Gastroesophageal sphincter (tissue), 4 donors: Measurements from ENCODE around the gene RDH12. TPM values are rescaled to one million over a fixed set of nuclear protein-coding genes. Genes with fewer than 3 reads are reported as not detected.

ENCODE experiments used
- ATAC-seq: fragments of 150-250 bp; one replicate; pipeline ENCODE4 v1.9.1; 2016; ENCODE audit warnings: mild to moderate bottlenecking, moderate library complexity
- H3K27ac ChIP-seq, 4 donors: fragments of 200-600 bp; sonication (generic) in 3 of 4; 1 replicate in 3 of 4; 2 replicates in 1 of 4; pipeline ENCODE4 v1.5.1; 2016 to 2019
- H3K27me3 ChIP-seq: fragments of 200-600 bp; sonication (generic); one replicate; pipeline ENCODE4 v1.5.1; 2019
- H3K36me3 ChIP-seq, 2 donors: fragments of 200-600 bp; sonication (generic); one replicate each; pipeline ENCODE4 v1.5.1; 2019; ENCODE audit warnings: control low read depth in 1 of 2
- H3K4me1 ChIP-seq, 3 donors: fragments of 200-600 bp; sonication (generic); 1 replicate in 2 of 3; 2 replicates in 1 of 3; pipeline ENCODE4 v1.5.1; 2016 to 2019; ENCODE audit warnings: control low read depth in 2 of 3
- H3K4me3 ChIP-seq, 2 donors: fragments of 200-600 bp; sonication (generic); one replicate each; pipeline ENCODE4 v1.5.1; 2019; ENCODE audit warnings: mild to moderate bottlenecking in 1 of 2, moderate library complexity in 1 of 2
- H3K9me3 ChIP-seq, 3 donors: fragments of 200-600 bp; sonication (generic); one replicate each; pipeline ENCODE4 v1.5.1; 2017 to 2019; ENCODE audit warnings: control low read depth in 2 of 3
- CTCF ChIP-seq, 4 experiments: fragments of 200-600 bp in 2 of 4; fragments of 450-650 bp in 2 of 4; sonication (generic) in 1 of 4; IDR thresholded peaks; one replicate each; pipeline ENCODE4 v1.5.1; 2017 to 2019; ENCODE audit warnings: antibody characterized with exemption in 4 of 4, mild to moderate bottlenecking in 2 of 4, moderate library complexity in 2 of 4
- EP300 ChIP-seq: sonication (generic); formaldehyde crosslinking; IDR thresholded peaks from one replicate; pipeline ENCODE4 v1.6.1; 2017; ENCODE audit warnings: antibody characterized with exemption, mild to moderate bottlenecking
- POLR2A ChIP-seq, 2 donors: fragments of 450-650 bp; IDR thresholded peaks; one replicate each; pipeline ENCODE4 v1.6.1; 2017; ENCODE audit warnings: antibody characterized with exemption in 2 of 2, mild to moderate bottlenecking in 2 of 2, moderate library complexity in 1 of 2
- POLR2AphosphoS5 ChIP-seq: sonication (generic); formaldehyde crosslinking; IDR thresholded peaks from one replicate; pipeline ENCODE4 v1.6.1; 2017; ENCODE audit warnings: antibody characterized with exemption
- WGBS, 2 donors: methylation state at CpG; one replicate each; pipeline ENCODE4 v1.1.5; 2018; ENCODE audit warnings: low coverage in 1 of 2; 5-methylcytosine and 5-hydroxymethylcytosine counted together
- total RNA-seq, 4 donors: library from RNA; depleted of rRNA; stranded (reverse); fragments of >200 nt; gene quantifications; one replicate each; pipeline ENCODE4 v1.1.0, GENCODE V29; 2016

RDH12 gene
- total RNA-seq, 4 donors from 2014 or later: 0.20 TPM; not detected in 3

- H3K4me1 ChIP-seq: no peaks in the 10 kb centered on the region
- no peak for TF ChIP-seq CTCF (IDR thresholded peaks at IDR 0.05)
- no peak for TF ChIP-seq EP300
- TF ChIP-seq POLR2AphosphoS5: no peak
- TF ChIP-seq POLR2A (IDR thresholded peaks at IDR 0.05): no peak
- H3K27ac ChIP-seq: no peak overlapping the region
- no peaks in the 10 kb centered on the region for H3K9me3 ChIP-seq
- no peaks in the 10 kb centered on the region for H3K27me3 ChIP-seq
- no peak for ATAC-seq
- H3K36me3 ChIP-seq: peaks cover 0 to 91% of the 10 kb centered on the region in 2 donors
- no peak overlapping the region for H3K4me3 ChIP-seq
Observed at GRCh38 chr14:67683842-67684241, 17.8 kb upstream of the RDH12 start.

GRCh38 chr14:67690011-67690410, 11.7 kb upstream of the RDH12 start:
- H3K4me1 ChIP-seq: peaks cover 0 to 26% (median 4%) of the 10 kb centered on the region in 3 donors
- no peaks in the 10 kb centered on the region for H3K27me3 ChIP-seq
- H3K4me3 ChIP-seq: no peak overlapping the region
- H3K9me3 ChIP-seq: no peaks in the 10 kb centered on the region
- TF ChIP-seq POLR2AphosphoS5 (no peak), POLR2A (IDR thresholded peaks at IDR 0.05) (no peak), EP300 (no peak), CTCF (IDR thresholded peaks at IDR 0.05) (no peak)
- no peak for ATAC-seq
- peaks cover 8 to 76% of the 10 kb centered on the region in 2 donors for H3K36me3 ChIP-seq
- WGBS, 2 donors: 90% methylated on average over 4 of the region's 4 CpGs; no CpG with 5 or more reads in 1 of the 2 donors
- H3K27ac ChIP-seq: no peak overlapping the region

GRCh38 chr14:67694791-67695393, 6.8 kb upstream of the RDH12 start:
- no peak for TF ChIP-seq POLR2AphosphoS5
- TF ChIP-seq CTCF (IDR thresholded peaks at IDR 0.05): no peak
- no peak for TF ChIP-seq EP300
- TF ChIP-seq POLR2A (IDR thresholded peaks at IDR 0.05): no peak
- peaks cover 0 to 28% of the 10 kb centered on the region in 2 donors for H3K36me3 ChIP-seq
- H3K4me3 ChIP-seq: peak overlapping the region; percentile 77 to 90
- ATAC-seq: peak; percentile 40
- no peaks in the 10 kb centered on the region for H3K9me3 ChIP-seq
- peak overlapping the region; percentile 44 to 89 (median 87) for H3K27ac ChIP-seq
- WGBS, 2 donors: 1 to 2% methylated on average over 18 to 20 of the region's 21 CpGs
- peaks cover 0 to 28% (median 4%) of the 10 kb centered on the region in 3 donors for H3K4me1 ChIP-seq
- H3K27me3 ChIP-seq: no peaks in the 10 kb centered on the region

GRCh38 chr14:67695394-67695949, 6.2 kb upstream of the RDH12 start, which contains the start of gene RDH11:
Gene RDH11, minus strand, starts transcription at chr14:67695764. Its CDS starts 61 bp downstream, at chr14:67695703.
- H3K4me3 ChIP-seq: peak within 1 kb of the TSS; percentile 77 to 90
- H3K27ac ChIP-seq: peak within 1 kb of the TSS; percentile 44 to 89 (median 87)
- TF ChIP-seq CTCF (IDR thresholded peaks at IDR 0.05) (no peak), POLR2AphosphoS5 (peak; percentile 86), EP300 (no peak), POLR2A (IDR thresholded peaks at IDR 0.05) (peak; percentile 56 to 68)
- no peaks in the 10 kb centered on the region for H3K27me3 ChIP-seq
- H3K36me3 ChIP-seq: peaks cover 0 to 22% of the 10 kb centered on the region in 2 donors
- WGBS, 2 donors: 0% methylated on average over 10 to 18 of the region's 25 CpGs
- no peaks in the 10 kb centered on the region for H3K9me3 ChIP-seq
- ATAC-seq: peak; percentile 99
- peaks cover 0 to 28% (median 4%) of the 10 kb centered on the region in 3 donors for H3K4me1 ChIP-seq

- Histone ChIP-seq H3K4me1 (peaks cover 0 to 28% (median 4%) of the 10 kb centered on the region in 3 donors), H3K36me3 (peaks cover 0 to 6% of the 10 kb centered on the region in 2 donors), H3K27me3 (no peaks in the 10 kb centered on the region), H3K27ac (no peak overlapping the region), H3K4me3 (no peak overlapping the region), H3K9me3 (no peaks in the 10 kb centered on the region)
- no peak for ATAC-seq
- WGBS, 2 donors: 64 to 91% methylated on average over 4 of the region's 4 CpGs
- TF ChIP-seq POLR2AphosphoS5 (peak; percentile 17), EP300 (no peak)
Observed at GRCh38 chr14:67697006-67697405, 4.7 kb upstream of the RDH12 start.
